Keratinocyte (primary cell): ENCODE measurements around the gene FMN2. TPM values are rescaled to one million over a fixed set of nuclear protein-coding genes. Genes with fewer than 3 reads are reported as not detected.

Experiments used
- DNase-seq: peaks from one replicate; pipeline ENCODE4 v3.0.0-alpha.2; 2011; ENCODE audit warnings: low read depth, missing footprints, low spot score
- FAIRE-seq: peaks from 2 replicates; lab custom pipeline; 2011; peaks lifted over from hg19 to GRCh38; lab: Jason Lieb, UNC
- H2AFZ ChIP-seq: 2 replicates; pipeline ENCODE4 v1.6.0; 2012; ENCODE audit warnings: low read length, control low read depth, inconsistent platforms; ENCODE audit not compliant: control insufficient read depth
- H3K27ac ChIP-seq: 2 replicates; pipeline ENCODE4 v1.5.1; 2011; ENCODE audit warnings: low read length; ENCODE audit not compliant: control insufficient read depth, insufficient read depth
- H3K27me3 ChIP-seq: 3 replicates; pipeline ENCODE4 v1.6.0; 2011; ENCODE audit warnings: low read length; ENCODE audit not compliant: control insufficient read depth, insufficient read depth; ENCODE audit errors: extremely low read depth
- H3K36me3 ChIP-seq, 2 experiments: 2 replicates in 1 of 2; 3 replicates in 1 of 2; pipeline ENCODE4 v1.5.1; 2011; ENCODE audit warnings: low read length in 2 of 2, mild to moderate bottlenecking in 1 of 2; ENCODE audit not compliant: control insufficient read depth in 2 of 2, insufficient read depth in 2 of 2; ENCODE audit errors: extremely low read depth in 1 of 2
- H3K4me1 ChIP-seq: 3 replicates; pipeline ENCODE4 v1.5.1; 2011; ENCODE audit warnings: low read length; ENCODE audit not compliant: control insufficient read depth, insufficient read depth; ENCODE audit errors: extremely low read depth
- H3K4me2 ChIP-seq: 3 replicates; pipeline ENCODE4 v1.6.0; 2011; ENCODE audit warnings: low read depth, low read length; ENCODE audit not compliant: control insufficient read depth, insufficient read depth; ENCODE audit errors: extremely low read depth
- H3K4me3 ChIP-seq, 3 experiments: fragments of 200-600 bp in 1 of 3; sonication (generic) in 1 of 3; 2 replicates in 2 of 3; 3 replicates in 1 of 3; pipeline ENCODE4 v1.5.1; 2011 to 2016; ENCODE audit warnings: low read length in 3 of 3, mild to moderate bottlenecking in 3 of 3, control low read depth in 2 of 3, inconsistent platforms in 1 of 3, low read depth in 1 of 3, mixed read lengths in 1 of 3, mixed run types in 1 of 3, moderate library complexity in 1 of 3; ENCODE audit not compliant: control insufficient read depth in 2 of 3, insufficient read depth in 2 of 3; ENCODE audit errors: extremely low read depth in 1 of 3
- H3K79me2 ChIP-seq: 2 replicates; pipeline ENCODE4 v1.6.0; 2012; ENCODE audit warnings: low read length; ENCODE audit not compliant: control insufficient read depth, insufficient read depth
- H3K9ac ChIP-seq: 3 replicates; pipeline ENCODE4 v1.6.0; 2011; ENCODE audit warnings: low read length; ENCODE audit not compliant: control insufficient read depth, insufficient read depth; ENCODE audit errors: extremely low read depth
- H3K9me1 ChIP-seq: 3 replicates; pipeline ENCODE4 v1.6.0; 2011; ENCODE audit warnings: low read length; ENCODE audit not compliant: control insufficient read depth, insufficient read depth; ENCODE audit errors: extremely low read depth
- H3K9me3 ChIP-seq: 2 replicates; pipeline ENCODE4 v1.5.1; 2012; ENCODE audit warnings: low read depth, low read length; ENCODE audit not compliant: control insufficient read depth
- H4K20me1 ChIP-seq: 3 replicates; pipeline ENCODE4 v1.6.0; 2011; ENCODE audit warnings: low read length; ENCODE audit not compliant: control insufficient read depth, insufficient read depth; ENCODE audit errors: extremely low read depth
- CTCF ChIP-seq, 3 experiments: IDR thresholded peaks in 1 of 3; conservative IDR thresholded peaks in 1 of 3; optimal IDR thresholded peaks in 1 of 3; 2 replicates in 2 of 3; 3 replicates in 1 of 3; pipeline versions ENCODE3 to v1.5.1; 2011; ENCODE audit warnings: low read length in 3 of 3, mild to moderate bottlenecking in 3 of 3, moderate library complexity in 2 of 3, control low read depth in 1 of 3, inconsistent platforms in 1 of 3; ENCODE audit not compliant: insufficient read depth in 2 of 3; ENCODE audit errors: extremely low read depth in 1 of 3
- EZH2 ChIP-seq: IDR thresholded peaks from one replicate; pipeline ENCODE4 v1.6.1; 2012; ENCODE audit warnings: inconsistent platforms, mild to moderate bottlenecking, low read length, moderate library complexity
- dilution Hi-C: fragments of 300-500 bp; cut with MboI; formaldehyde crosslinking; loops from one replicate; pipeline ENCODE4 v1.7.0; 2020; ENCODE audit warnings: low sequenced_read_pairs; ENCODE audit not compliant: extremely low pct_ligation_motif_present
- polyA plus RNA-seq, 5 experiments: library from polyadenylated mRNA; depleted of rRNA in 3 of 5; stranded (reverse) in 3 of 5; stranded (forward) in 1 of 5; unstranded in 1 of 5; fragments of >200 nt; gene quantifications; 1 replicate in 1 of 5; 2 replicates in 3 of 5; 3 replicates in 1 of 5; pipeline versions ENCODE4 v1.2.1 to v1.2.3, GENCODE V29; 2011 to 2012; ENCODE audit warnings: missing spikeins in 2 of 5, low read depth in 1 of 5, low replicate concordance in 1 of 5

FMN2 gene
- polyA plus RNA-seq, 1 donor (not counting 4 experiments of a cell fraction or from before 2014, with no cell fraction given) = not detected

- Histone ChIP-seq H2AFZ (no peak overlapping the region), H3K4me2 (no peak overlapping the region), H3K4me3 (no peak overlapping the region), H3K27me3 (no peaks in the 10 kb centered on the region), H3K9me3 (no peaks in the 10 kb centered on the region), H3K27ac (no peak overlapping the region), H3K4me1 (no peaks in the 10 kb centered on the region), H3K79me2 (no peaks in the 10 kb centered on the region), H4K20me1 (no peaks in the 10 kb centered on the region), H3K36me3 (no peaks in the 10 kb centered on the region), H3K9me1 (no peaks in the 10 kb centered on the region), H3K9ac (no peak overlapping the region)
- dilution Hi-C loops = no loop called here
- TF ChIP-seq EZH2 = no peak
- TF ChIP-seq CTCF (optimal IDR thresholded peaks at IDR 0.05 in 1 of 3, IDR thresholded peaks at IDR 0.05 in 1 of 3, conservative IDR thresholded peaks at IDR 0.05 in 1 of 3; ENCODE audit: extremely low read depth in 1 of 3, insufficient read depth in 2 of 3, low read length in 3 of 3) = no peak
- FAIRE-seq = no peak
- no peak for DNase-seq
Measured at GRCh38 chr1:240287722-240288121, 196.0 kb downstream of the FMN2 start.

- FAIRE-seq (no peak), DNase-seq (no peak)
- no peaks in the 10 kb centered on the region for H3K36me3 ChIP-seq
- TF ChIP-seq CTCF (optimal IDR thresholded peaks at IDR 0.05 in 1 of 3, IDR thresholded peaks at IDR 0.05 in 1 of 3, conservative IDR thresholded peaks at IDR 0.05 in 1 of 3; ENCODE audit: extremely low read depth in 1 of 3, insufficient read depth in 2 of 3, low read length in 3 of 3) = no peak
- no peak for TF ChIP-seq EZH2
- no peak overlapping the region for H3K4me2 ChIP-seq
- H3K79me2 ChIP-seq = no peaks in the 10 kb centered on the region
- no peak overlapping the region for H3K4me3 ChIP-seq
- no peaks in the 10 kb centered on the region for H4K20me1 ChIP-seq
- H3K27me3 ChIP-seq = no peaks in the 10 kb centered on the region
- no peak overlapping the region for H3K27ac ChIP-seq
- no peaks in the 10 kb centered on the region for H3K4me1 ChIP-seq
- dilution Hi-C loops = no loop called here
- no peak overlapping the region for H3K9ac ChIP-seq
- no peak overlapping the region for H2AFZ ChIP-seq
- no peaks in the 10 kb centered on the region for H3K9me3 ChIP-seq
- no peaks in the 10 kb centered on the region for H3K9me1 ChIP-seq
Measured at GRCh38 chr1:240293706-240294105, 202.0 kb downstream of the FMN2 start.
